GM21619 (cell line): Measurements from ENCODE around the gene TMEM255B.
"Not testable (repeated sequence)": the region's sequence is repeated elsewhere in the genome, so short reads cannot be mapped to it uniquely, and the experiment has no call there.

Source experiments
- ATAC-seq: cut with Tn5 transposase; IDR thresholded peaks from one replicate; pipeline ENCODE4 v1.9.1; 2021; ENCODE audit not compliant: unreplicated experiment

The TMEM255B gene

DNA sequence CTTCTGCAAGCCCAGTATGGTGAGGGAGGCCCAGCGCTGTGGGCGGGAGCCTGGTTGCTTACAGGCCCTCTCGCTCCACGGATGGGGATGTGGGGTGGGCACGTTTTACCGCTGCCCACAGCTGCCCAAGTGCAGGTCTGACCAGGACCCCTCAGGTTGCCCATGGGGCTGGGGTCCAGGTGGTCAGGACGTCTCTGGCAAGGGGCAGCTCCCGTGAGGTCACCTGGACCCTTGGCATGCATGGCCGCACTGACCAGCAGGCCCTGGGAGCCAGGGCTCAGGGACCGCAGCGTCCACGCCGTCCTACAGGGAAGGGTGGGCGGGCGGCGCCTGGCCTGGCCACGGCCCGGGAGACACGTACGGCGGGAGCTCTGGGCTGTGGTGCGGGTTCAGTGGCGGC lies 72.0 kb downstream of the TMEM255B start:
- no peak for ATAC-seq

GRCh38 chr13:113832205-113832604 lies 73.2 kb downstream of the TMEM255B start:
- ATAC-seq: no peak

DNA sequence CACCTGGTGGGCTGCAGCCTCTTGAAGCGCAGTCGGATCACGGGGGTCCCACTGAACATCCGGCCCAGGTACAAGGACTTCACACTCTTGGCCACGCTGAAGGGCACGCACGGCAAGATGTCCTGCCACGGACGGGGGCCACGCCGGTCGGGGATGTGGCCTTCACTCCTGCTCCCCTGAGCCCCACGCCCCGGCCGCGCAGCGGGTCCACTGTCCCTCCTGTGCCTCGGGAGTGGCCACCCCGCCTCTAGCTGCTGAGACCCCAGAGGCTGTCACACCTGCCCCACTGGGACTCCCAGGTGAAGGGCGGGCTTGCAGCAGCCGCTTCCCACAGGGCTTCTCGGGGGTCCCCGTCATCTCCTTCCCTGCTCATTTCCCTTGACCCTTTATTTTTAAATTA lies 73.6 kb downstream of the TMEM255B start:
- ATAC-seq: no peak

DNA sequence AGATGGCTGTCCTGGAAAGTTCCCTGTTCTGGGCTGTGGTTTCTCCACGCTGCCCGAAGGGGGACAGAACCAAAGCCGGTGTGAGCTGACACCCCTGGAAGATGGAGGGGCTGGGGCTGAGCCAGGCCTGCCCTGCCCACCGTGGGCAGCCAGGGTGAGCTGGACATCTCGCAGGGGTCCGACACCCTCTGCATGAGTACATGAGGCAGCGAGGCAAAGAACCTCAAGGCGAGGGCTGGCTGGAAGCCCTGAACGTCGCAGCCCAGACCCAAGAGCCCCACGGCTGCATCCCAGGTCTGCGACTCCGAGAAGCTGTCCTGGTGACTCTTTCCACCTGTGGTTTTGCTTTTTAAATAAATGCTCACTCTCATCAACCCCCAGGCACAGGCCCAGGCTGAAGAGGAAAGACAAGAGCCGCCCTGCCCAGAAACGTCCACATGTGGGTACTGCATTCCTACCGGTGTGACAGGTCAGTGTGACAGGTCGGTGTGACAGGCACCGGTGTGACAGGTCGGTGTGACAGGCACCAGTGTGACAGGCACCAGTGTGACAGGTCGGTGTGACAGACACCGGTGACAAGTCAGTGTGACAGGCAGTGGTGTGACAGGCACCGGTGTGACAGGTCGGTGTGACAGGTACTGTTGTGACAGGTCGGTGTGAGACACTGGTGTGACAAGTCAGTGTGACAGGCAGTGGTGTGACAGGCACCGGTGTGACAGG lies 74.2 kb downstream of the TMEM255B start:
- no peak for ATAC-seq

DNA sequence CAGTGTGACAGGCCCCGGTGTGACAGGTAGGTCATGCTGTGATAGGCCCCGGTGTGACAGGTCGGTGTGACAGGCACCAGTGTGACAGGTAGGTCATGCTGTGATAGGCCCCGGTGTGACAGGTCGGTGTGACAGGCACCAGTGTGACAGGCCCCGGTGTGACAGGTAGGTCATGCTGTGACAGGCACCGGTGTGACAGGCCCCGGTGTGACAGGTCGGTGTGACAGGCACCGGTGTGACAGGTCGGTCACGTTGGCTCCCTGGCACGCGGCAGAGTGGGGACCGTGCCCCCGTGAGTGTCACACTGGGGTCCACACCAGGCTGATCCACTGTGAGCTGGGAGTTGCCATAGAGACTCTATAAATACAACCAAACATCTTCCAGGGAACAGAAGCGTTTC lies 75.0 kb downstream of the TMEM255B start:
- ATAC-seq: not testable (repeated sequence)

- no peak for ATAC-seq
Measured at GRCh38 chr13:113834496-113835200, 75.6 kb downstream of the TMEM255B start.

DNA sequence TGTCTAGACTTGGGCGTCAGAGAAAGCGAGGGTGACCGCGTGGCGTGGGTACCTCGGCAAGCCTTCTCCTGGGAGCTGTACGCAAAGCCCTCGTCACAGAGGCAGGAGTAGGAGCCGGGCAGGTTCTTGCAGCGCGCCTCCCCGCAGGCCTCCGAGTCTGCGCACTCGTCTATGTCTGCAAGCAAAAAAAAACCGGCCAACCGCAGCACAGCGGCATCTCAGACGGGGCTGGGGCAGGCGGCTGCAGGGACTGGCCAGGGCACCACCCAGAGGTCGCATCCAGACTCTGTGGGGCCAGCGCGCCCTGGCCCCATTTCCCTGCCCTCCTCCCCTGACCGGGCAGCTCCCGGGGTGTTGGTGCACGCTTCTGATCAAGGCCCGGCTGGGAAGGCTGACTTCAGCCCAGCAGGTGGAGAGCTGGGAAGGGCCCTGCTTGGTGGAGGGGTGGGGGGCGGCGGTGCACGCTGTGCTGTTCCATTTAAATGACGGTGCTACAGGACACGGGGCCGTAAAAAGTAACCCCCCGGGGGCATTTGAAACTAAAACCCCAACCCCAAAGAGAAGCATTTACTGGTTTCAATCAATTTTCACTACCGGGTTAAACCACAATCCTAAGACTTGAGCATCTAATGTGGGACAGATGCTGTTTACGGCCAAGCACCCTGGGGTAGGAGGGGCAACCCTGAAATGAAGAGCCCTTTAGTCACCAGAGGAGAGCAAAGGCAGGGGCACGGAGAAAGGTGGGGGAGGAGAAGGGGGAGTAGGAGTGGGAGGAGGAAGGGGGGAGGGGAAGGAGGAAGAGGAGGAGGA lies 76.6 kb downstream of the TMEM255B start:
- no peak for ATAC-seq

DNA sequence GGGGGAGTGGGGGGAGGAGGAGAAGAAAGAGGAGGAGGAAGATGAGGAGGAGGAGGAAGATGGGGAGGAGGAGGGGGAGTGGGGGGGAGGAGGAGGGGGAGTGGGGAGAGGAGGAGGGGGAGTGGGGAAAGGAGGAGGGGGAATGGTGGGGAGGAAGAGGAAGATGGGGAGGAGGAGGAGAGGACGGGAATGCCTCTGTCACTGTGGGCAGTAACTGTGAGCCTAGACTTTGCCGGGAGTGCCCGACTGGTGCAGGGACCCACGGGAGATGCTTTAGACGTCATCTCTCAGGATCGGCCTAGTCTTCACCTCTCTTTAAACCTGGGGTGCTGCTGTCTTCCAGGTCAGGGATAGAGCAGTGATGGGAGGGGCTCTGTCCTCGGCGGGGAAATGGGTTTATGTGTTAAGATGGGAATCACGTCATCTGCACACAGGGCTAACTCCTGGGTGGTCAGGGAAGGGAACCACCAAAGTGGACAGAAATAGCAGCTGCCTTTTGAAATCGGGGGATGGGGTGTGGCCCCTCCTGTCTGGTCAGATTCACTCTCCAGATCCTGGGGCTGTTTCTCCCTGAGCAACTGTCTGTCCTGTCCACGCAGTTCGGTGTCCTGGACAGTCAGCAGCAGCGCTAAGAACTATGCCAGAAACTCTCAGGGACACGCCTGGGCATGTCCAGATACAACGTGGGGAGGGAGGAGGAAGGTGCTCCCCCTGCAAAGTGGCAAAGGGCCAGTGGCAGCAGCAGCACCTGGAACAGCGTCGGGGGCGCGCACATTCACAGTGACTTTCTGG lies 77.9 kb downstream of the TMEM255B start:
- no peak for ATAC-seq

DNA sequence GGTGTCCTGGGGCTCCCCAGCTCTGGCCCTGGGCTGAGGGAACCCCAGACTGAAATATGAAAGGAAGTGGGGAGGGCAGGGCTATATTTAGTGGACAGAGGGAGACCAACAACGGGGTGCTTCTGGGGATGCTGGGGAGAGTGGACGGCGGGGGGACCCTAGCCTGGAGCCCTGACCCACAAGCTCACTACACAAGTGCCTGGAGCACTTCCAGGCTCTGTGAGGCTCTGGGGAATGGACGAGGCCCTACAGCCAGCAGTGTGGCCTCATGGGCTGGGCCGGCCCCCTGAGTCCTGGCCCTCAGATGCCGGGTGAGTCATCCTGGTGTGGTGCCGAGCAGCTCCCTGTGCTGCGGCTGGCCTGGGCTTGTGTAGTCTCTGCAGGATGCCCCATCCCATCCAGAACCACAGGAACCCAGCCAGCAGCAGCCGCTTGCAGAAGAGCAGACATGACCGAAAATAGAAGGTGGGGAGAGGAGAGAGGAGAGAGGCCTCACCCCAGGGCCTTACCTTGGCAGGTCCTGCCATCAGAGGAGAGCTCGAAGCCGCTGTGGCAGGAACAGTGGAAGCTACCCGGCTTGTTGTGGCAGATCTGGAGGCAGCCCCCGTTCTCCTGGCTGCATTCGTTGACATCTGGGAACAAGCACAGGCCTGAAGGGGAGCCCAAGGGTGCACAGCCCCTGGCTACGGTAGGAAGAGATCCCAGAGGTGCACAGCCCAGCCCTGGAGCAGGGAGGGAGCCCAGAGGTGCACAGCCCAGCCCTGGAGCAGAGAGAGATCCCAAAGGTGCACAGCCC lies 78.7 kb downstream of the TMEM255B start:
- ATAC-seq: no peak

- no peak for ATAC-seq
Measured at GRCh38 chr13:113838711-113839201, 79.7 kb downstream of the TMEM255B start.

DNA sequence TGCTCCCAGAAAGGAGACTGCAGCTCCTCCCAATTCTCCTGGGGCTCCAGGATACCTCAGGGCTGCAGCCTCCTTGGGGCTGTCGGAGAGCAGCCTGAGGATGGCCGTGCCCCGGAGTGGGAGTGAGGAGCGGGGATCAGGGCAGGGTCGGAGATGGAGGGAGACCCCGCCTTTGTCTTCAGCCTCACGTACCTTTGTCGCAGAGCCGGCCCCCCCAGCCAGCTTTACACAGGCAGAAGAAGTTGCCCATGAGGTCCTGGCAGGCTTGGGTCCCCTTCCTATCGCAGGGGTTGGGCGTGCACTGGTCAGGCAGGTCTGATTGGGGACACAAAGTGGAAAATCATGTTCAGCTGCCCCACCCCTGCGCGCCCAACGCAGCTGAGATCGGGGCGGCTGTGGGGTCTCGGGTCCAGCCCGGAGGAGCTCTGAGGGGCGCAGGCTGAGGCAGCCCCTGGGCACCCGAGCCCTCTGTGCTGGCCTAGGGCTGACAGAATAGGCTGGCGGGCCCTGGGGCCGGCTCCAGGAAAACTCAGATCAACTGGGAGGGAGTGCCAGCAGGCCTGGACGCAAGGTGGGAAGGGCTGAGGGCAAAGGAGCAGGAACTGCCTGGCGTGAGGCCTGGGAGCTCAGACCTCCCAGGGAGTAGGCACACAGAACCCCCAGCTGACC lies 80.6 kb downstream of the TMEM255B start:
- ATAC-seq: no peak

- ATAC-seq: no peak
Measured at GRCh38 chr13:113840541-113841352, 81.7 kb downstream of the TMEM255B start.

DNA sequence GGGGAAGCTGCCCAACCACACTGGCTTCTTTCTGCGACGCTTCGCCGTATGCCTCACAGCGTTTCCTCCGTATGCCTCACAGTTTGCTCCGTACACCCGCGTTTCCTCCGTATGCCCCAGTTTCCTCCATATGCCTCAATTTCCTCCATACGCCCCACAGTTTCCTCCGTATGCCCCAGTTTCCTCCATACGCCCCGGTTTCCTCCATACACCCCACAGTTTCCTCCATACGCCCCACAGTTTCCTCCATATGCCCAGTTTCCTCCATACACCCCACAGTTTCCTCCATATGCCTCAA lies 82.3 kb downstream of the TMEM255B start:
- ATAC-seq: no peak

DNA sequence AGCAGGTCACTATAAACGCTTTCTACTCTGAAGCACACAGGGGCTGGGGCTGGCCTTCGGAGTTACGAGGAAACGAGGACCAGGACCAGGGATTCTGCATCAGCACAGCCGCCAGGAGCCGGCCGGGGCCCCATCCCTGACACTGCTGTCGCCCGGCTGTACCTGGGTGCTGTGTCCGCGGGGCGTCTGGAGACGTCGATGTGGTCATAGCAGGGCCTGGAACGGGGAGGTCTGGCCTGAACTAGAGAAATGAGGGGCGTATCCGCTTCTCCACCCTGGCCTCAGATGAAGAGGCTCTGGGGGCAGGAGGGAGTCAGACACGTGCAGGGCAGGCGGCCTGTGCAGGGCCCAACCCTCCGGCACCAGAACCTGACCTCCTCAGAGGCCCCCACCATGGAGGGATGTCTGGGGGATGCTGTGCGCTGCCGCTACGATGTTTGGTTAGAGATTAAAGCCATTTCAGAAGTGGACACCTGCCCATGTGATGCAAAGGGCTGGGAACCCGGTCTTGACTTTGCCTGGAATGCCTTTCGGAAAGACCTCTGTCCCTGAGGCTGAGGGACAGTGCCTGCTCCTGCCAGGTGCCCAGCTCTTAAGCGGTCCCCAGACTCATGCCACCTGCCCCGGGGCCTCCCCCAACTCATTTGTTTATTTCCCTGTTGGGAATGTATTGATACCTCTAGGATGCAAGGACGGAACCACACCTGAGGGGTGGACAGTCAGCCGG lies 83.5 kb downstream of the TMEM255B start:
- ATAC-seq: no peak

DNA sequence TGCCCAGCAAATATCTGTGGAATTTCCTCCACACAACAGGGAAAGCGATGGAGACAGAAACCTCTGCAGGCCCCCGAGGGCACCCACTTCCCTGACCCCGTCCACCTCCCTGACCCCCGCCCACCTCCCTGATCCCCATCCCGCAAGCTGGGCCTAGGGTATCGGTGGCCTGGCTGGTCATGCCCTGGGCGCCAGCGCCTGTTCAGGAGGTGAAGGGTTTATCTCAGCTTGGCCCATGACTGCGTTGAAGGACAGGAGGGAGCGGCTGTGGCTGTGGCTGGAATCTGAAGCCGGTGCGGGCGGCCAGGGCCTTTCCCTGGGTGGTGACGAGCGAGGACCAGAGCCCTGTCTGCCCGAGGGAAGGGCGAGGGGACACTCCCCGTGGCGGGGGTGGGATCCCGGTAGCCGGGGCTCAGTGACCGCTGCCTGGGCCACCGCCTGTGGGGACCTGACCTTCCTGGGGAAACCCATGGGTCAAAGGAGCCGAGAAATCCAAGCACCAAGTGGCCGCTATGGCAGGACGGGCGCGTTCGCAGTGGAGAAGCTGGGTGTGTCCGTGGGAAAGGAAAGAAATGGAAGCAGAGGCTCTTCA lies 84.1 kb downstream of the TMEM255B start:
- no peak for ATAC-seq

GRCh38 chr13:113843864-113844556 lies 85.0 kb downstream of the TMEM255B start:
- ATAC-seq: no peak

DNA sequence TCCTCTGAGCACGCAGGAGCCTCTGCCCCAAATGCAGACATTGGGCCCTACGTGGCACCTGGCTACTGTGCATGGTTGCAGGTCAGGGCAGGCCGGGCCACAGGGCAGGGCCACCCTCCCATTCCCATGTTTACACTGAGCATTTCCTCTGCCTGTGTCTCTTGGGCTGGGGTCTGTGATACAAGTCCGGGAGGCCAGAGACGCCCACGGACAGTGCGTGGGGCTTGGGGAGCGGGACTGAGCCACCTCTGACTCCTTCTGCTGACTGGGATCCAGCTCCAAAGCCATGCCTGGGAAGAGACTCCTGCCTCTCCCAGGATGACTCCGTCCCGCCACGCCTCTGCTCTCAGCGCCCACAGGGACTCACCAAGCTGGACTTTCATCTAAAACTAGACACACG lies 86.0 kb downstream of the TMEM255B start:
- ATAC-seq: no peak
